ENCODE results near the gene HOXD8. TPM values are rescaled to one million over a fixed set of nuclear protein-coding genes. Genes with fewer than 3 reads are reported as not detected.

HOXD8 gene
- total and polyA plus RNA-seq, 9 of the 15 experiments (the other 6 are each of a cell fraction or from before 2014, with no cell fraction given): 0.04 to 0.15 TPM; not detected in 7

DNA sequence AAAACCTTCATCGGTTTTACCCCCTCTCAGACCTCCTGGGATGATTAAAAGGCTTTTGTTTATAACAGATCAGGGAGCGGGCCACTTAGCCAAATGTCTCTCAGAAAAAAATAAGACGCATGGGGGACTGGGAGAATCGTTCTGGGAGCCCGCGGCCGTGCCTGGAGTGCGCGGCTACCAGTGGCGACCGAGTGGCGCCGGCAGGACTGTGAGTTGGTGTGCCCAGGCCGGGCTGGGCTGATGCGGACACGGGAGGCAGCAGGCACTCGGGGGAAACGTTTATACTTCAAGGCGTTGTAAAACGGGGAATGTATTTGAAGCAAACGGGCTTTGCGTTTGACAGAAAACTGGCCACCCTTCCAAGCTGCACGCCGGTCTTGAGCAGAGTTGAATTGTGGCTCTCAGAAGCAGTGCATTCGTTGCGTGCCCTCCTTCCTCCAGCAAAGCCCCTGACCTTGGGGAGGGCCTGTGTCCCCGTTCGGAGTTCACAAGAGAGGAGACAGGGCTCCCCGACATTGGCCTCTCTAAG lies 17.6 kb upstream of the HOXD8 start (continued):
- TF ChIP-seq, protein P1, sequence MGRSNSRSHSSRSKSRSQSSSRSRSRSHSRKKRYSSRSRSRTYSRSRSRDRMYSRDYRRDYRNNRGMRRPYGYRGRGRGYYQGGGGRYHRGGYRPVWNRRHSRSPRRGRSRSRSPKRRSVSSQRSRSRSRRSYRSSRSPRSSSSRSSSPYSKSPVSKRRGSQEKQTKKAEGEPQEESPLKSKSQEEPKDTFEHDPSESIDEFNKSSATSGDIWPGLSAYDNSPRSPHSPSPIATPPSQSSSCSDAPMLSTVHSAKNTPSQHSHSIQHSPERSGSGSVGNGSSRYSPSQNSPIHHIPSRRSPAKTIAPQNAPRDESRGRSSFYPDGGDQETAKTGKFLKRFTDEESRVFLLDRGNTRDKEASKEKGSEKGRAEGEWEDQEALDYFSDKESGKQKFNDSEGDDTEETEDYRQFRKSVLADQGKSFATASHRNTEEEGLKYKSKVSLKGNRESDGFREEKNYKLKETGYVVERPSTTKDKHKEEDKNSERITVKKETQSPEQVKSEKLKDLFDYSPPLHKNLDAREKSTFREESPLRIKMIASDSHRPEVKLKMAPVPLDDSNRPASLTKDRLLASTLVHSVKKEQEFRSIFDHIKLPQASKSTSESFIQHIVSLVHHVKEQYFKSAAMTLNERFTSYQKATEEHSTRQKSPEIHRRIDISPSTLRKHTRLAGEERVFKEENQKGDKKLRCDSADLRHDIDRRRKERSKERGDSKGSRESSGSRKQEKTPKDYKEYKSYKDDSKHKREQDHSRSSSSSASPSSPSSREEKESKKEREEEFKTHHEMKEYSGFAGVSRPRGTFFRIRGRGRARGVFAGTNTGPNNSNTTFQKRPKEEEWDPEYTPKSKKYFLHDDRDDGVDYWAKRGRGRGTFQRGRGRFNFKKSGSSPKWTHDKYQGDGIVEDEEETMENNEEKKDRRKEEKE (IDR thresholded peaks at IDR 0.05; ENCODE audit: borderline replicate concordance in 1 of 2, control insufficient read depth in 1 of 2, low read depth in 2 of 2, low read length in 1 of 2): no peak
- TF ChIP-seq FOSL1 (tag; conservative IDR thresholded peaks at IDR 0.05): no peak

DNA sequence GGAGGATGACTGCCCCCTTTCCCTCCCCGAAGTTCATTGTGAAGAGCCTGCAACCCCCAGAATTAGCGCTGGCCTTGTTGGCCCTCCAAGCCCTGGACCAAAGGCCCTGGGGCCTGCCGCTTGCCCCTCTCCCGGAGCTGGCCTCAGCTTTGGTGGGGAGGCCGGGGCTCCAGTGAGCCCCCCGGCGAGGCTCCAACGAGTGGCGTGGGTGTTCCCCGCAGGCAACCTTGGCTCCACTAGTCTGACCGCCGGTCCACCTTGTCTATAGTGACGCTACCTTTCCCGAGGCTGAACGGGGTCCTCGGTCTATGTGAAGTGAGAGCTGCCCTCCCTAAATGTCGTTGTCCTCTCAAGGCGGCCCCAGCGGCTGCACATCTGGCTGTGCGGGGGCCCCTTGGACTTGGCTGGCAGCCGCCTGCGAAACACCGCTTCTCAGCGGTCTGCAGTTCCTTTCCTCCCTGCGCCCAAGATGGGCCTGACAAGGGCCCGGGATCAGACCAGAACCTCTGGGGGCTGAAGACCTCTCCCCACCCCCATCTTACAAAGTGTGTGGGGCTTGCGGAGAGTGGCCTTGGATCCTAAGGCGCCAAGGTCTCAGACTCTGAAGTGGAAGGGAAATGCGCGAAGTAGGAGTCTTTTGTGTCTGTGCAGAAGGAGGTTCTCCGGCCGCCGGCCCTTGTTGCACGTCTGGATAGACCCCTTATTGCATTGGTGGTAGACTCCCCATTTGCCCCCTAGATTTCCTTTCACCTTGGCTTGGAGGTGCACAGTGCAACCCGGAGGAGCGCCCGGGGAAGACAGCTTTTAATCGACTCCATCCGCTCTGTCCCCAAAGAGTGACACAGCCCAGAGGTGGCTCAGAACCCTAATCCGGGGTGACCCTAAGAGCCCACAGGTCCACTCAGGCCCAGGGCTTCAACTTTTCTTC lies 16.9 kb upstream of the HOXD8 start:
- Histone ChIP-seq H3K27ac (ENCODE audit: extremely low read depth, low read depth, low read length) (no peak overlapping the region), H4K20me1 (replicated peaks; ENCODE audit: control insufficient read depth, insufficient read depth, low read length) (no peaks in the 10 kb centered on the region), H3K9me1 (ENCODE audit: control insufficient read depth, insufficient read depth, low read length) (no peaks in the 10 kb centered on the region), H3K9ac (ENCODE audit: insufficient read depth in 1 of 2, low read depth in 2 of 2, low read length in 2 of 2) (no peak overlapping the region), H2AFZ (ENCODE audit: low read depth, low read length) (no peak overlapping the region), H3K4me1 (replicated peaks in 1 of 2; ENCODE audit: control insufficient read depth in 2 of 2, insufficient read depth in 2 of 2, low read length in 2 of 2) (peaks cover 0 to 22% of the 10 kb centered on the region in 2 experiments; a peak in 1 of 5 replicates), H3K79me2 (ENCODE audit: control insufficient read depth, insufficient read depth, low read length) (no peaks in the 10 kb centered on the region), H3K36me3 (ENCODE audit: control insufficient read depth, insufficient read depth, low read length) (no peaks in the 10 kb centered on the region), H3K4me3 (no peak overlapping the region), H3K4me2 (ENCODE audit: insufficient read depth, low read length) (no peak overlapping the region), H3K27me3 (ENCODE audit: control insufficient read depth in 2 of 2, insufficient read depth in 2 of 2, low read length in 2 of 2) (peaks cover 60 to 64% of the 10 kb centered on the region in 2 experiments), H3K9me3 (replicated peaks; ENCODE audit: control insufficient read depth, insufficient read depth, low read depth, low read length) (no peaks in the 10 kb centered on the region)
- BruUV-seq (replicated peaks): no TSS peak
- WGBS (ENCODE audit: insufficient coverage, low coverage, missing lambda C conversion rate): 6% methylated on average over 39 of the region's 40 CpGs
- ChIA-PET CTCF (ENCODE audit: low intra/inter-chr PET ratio) (interaction anchor here (0.5 kb wide), 1 partner anchor 347 kb away, joined by 3 read pairs; no protein-coding TSS in a partner anchor), POLR2A (no interaction called here)
- in situ Hi-C loops (cut with MboI) (no loop called here), intact Hi-C loops (cut with micrococcal nuclease) (no loop called here)
- DNase-seq (ENCODE audit: extremely low read depth in 1 of 4, low spot score in 3 of 4): no peak
- ATAC-seq: no peak
- no peak for FAIRE-seq
- no peak for TF ChIP-seq MEF2D (tag; conservative IDR thresholded peaks at IDR 0.05; ENCODE audit: low read depth)
- no peak for TF ChIP-seq MYBL2 (IDR thresholded peaks at IDR 0.05; ENCODE audit: low read depth)
- TF ChIP-seq MYBL2 (CRISPR knock-in tag; IDR thresholded peaks at IDR 0.05; ENCODE audit: borderline replicate concordance): no peak
- no peak for TF ChIP-seq POLR3A (IDR thresholded peaks at IDR 0.05; ENCODE audit: borderline replicate concordance, extremely low read depth, insufficient read depth, insufficient read length)
- TF ChIP-seq, protein P2, sequence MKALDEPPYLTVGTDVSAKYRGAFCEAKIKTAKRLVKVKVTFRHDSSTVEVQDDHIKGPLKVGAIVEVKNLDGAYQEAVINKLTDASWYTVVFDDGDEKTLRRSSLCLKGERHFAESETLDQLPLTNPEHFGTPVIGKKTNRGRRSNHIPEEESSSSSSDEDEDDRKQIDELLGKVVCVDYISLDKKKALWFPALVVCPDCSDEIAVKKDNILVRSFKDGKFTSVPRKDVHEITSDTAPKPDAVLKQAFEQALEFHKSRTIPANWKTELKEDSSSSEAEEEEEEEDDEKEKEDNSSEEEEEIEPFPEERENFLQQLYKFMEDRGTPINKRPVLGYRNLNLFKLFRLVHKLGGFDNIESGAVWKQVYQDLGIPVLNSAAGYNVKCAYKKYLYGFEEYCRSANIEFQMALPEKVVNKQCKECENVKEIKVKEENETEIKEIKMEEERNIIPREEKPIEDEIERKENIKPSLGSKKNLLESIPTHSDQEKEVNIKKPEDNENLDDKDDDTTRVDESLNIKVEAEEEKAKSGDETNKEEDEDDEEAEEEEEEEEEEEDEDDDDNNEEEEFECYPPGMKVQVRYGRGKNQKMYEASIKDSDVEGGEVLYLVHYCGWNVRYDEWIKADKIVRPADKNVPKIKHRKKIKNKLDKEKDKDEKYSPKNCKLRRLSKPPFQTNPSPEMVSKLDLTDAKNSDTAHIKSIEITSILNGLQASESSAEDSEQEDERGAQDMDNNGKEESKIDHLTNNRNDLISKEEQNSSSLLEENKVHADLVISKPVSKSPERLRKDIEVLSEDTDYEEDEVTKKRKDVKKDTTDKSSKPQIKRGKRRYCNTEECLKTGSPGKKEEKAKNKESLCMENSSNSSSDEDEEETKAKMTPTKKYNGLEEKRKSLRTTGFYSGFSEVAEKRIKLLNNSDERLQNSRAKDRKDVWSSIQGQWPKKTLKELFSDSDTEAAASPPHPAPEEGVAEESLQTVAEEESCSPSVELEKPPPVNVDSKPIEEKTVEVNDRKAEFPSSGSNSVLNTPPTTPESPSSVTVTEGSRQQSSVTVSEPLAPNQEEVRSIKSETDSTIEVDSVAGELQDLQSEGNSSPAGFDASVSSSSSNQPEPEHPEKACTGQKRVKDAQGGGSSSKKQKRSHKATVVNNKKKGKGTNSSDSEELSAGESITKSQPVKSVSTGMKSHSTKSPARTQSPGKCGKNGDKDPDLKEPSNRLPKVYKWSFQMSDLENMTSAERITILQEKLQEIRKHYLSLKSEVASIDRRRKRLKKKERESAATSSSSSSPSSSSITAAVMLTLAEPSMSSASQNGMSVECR (CRISPR knock-in tag; IDR thresholded peaks at IDR 0.05): no peak
- TF ChIP-seq NFE2L1 (tag; IDR thresholded peaks at IDR 0.05; ENCODE audit: borderline replicate concordance, low read depth): no peak
- TF ChIP-seq BCL6 (CRISPR knock-in tag; IDR thresholded peaks at IDR 0.05): no peak
- TF ChIP-seq ZNF76 (CRISPR knock-in tag; IDR thresholded peaks at IDR 0.05; ENCODE audit: borderline replicate concordance): no peak
- no peak for TF ChIP-seq SUPT5H (IDR thresholded peaks at IDR 0.05)

Data from K562 (cell line).